NCI-H526 (cell line): ENCODE results near the gene CCNJL.

Experiments
- DNase-seq, 2 experiments: peaks; one replicate each; lab custom pipeline; 2025; lab: John Stamatoyannopoulos, UW

Gene CCNJL

DNA sequence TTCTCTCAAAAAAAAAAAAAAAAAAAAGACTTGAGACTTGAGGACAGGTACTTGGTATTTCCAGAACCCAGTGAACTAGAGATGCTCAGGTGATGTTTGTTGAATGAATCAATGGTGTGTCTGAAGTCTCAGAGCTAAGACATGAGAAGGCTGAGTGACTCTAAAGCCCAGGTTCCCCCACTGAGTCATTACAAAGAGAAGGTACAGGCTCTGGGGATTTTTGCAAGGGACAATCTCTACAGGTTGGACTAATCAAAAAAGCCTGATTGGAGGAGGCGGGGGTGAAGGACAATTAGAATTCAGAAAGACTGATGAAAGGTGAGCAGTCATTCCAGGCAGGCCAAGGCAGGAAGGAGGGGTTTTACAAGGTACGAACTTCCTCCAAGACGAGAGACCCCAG, 91.3 kb downstream of the CCNJL start:
- no peak for DNase-seq

DNA sequence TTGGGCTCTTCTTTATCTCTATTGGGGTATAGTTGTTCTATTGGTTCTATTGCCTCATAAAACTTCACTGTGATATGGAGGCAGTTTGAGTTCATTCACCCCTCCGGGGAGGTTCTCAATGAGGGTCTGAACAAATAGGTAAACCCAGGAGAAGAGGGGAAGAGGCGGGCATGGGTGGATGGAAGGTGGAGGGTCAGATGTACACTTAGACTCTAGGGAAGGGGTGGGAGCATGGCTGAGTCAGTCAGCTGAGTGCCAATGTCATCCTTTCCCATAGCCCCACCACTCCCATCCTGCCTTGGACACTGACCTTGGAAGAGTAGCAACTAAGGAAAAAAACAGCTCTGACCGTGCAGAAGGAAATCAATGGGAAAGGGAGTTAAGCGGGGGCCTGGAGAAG, 93.0 kb downstream of the CCNJL start:
- no peak for DNase-seq

DNA sequence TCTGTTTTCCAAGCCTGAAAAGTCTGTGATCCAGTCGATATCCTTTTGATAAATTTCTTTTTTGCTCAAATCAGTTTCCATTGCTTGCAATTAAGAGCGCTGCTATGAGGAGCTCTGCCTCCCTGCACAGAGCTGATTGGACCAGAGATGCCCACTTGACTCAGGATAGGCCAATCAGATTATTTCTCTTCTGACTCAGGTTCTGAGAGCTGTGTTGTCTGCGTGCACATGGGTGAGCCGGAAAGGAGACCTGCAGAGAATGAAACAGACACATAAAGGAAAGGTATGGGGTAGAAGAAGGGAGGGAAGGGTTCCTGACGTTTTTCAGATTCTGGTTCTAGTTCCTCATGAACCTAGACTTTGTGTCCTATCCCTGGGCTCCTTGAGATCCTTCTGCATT, 98.8 kb downstream of the CCNJL start:
- DNase-seq, result no peak

DNA sequence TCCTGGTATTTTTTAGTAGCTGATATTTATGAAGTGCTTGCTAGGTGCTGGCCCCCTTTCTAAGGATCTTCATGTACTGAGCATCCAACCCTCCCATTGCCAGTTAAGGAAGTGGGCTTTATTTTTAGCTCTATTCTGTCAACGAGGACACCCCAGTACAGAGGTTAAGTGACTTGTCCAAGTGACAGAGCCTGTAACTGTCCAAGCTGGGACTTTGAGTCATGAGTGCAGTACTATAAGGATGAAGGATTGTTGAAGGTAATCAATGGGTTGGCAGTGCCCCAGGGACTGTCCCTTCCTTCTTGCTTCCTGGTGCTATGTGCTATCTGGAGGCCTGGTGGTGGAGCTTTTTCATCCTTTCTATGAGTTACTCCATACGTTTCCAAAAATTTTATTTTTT, 101.0 kb downstream of the CCNJL start:
- DNase-seq, result no peak

DNA sequence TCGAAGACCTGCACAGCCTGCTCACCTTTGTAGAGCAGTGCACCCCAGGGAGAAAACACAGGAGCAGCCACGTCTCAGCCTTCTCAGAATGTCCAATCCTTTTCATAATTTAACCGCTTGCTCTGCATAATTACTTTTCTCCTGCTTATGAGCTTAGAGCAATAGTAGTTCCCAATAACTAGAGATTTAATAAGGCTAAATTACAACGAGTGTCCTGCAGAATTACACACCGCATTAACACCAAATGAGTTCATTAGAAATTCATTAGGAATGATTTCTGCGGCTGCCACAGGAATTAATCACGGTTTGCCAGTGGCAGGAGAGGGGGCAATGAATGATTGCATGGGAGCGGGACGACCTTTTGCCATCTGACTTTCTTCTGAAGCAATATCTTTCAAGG, 101.8 kb downstream of the CCNJL start:
- no peak for DNase-seq

DNA sequence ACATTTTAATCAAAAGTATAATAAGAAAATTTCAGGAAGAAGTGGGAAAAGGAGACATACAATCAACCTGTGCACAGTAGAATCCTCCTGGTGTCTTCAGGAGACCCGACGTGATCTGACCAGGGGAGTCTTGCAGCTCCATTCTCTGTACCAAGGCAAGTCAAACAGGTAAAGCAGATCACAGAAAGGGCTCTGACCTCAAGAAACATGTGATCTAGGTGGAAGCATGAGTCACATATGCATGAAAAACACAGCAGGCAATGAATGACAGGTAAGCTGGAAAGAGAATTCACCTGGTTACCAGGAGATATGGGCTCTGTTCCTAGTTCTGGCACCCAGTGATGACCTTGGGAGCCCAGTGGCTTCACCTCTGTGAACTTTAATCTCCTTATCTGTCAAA, 102.4 kb downstream of the CCNJL start:
- DNase-seq, result no peak

DNA sequence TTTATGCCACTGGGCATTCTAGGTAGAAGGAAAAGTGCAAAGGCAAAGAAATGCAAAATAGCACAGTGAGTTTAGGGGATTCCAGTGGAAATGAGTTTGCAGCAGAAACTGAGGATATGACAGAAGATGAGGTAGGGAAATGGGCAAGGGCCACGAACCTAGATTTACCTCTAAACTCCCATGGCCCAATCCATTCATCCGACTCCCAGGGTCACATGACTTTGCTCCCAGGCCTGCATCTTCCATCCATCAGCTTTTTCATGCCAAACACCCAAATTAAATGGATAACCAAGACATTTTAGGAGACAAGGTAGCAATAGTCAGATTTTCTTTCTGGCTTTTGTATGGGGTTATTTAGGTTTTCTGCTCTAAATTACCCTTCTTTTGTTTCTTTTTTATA, 105.3 kb downstream of the CCNJL start:
- no peak for DNase-seq
